ENCODE results near the gene NOL12.
"Not testable (repeated sequence)": the region's sequence is repeated elsewhere in the genome, so short reads cannot be mapped to it uniquely, and the experiment has no call there.

NOL12 gene

GRCh38 chr22:37681001-37681424 lies 5.1 kb upstream of the NOL12 start:
- peaks cover 27 to 45% of the 10 kb centered on the region in 2 donors for H3K4me1 ChIP-seq (ENCODE audit: control insufficient read depth in 2 of 2, insufficient read depth in 2 of 2, low read length in 2 of 2)
- peak overlapping the region in 1 of 2 donors; percentile 10 for H3K27ac ChIP-seq (ENCODE audit: low read depth in 2 of 2, low read length in 2 of 2)
- H3K36me3 ChIP-seq (ENCODE audit: control insufficient read depth in 2 of 2, insufficient read depth in 2 of 2, low read length in 2 of 2), result peaks cover 0 to 3% of the 10 kb centered on the region in 2 donors
- H3K4me3 ChIP-seq (ENCODE audit: low read length in 2 of 2), result no peak overlapping the region
- H3K9ac ChIP-seq (ENCODE audit: low read depth in 1 of 2, low read length in 2 of 2), result no peak overlapping the region
- H3K9me3 ChIP-seq (ENCODE audit: control insufficient read depth in 2 of 2, low read length in 2 of 2), result no peaks in the 10 kb centered on the region
- H3K27me3 ChIP-seq (ENCODE audit: control insufficient read depth in 2 of 2, insufficient read depth in 2 of 2, low read length in 2 of 2), result no peaks in the 10 kb centered on the region

- Histone ChIP-seq H3K27me3 (ENCODE audit: control insufficient read depth in 2 of 2, insufficient read depth in 2 of 2, low read length in 2 of 2) (no peaks in the 10 kb centered on the region), H3K4me1 (ENCODE audit: control insufficient read depth in 2 of 2, insufficient read depth in 2 of 2, low read length in 2 of 2) (peaks cover 25 to 42% of the 10 kb centered on the region in 2 donors), H3K9ac (ENCODE audit: low read depth in 1 of 2, low read length in 2 of 2) (no peak overlapping the region), H3K36me3 (ENCODE audit: control insufficient read depth in 2 of 2, insufficient read depth in 2 of 2, low read length in 2 of 2) (peaks cover 0 to 3% of the 10 kb centered on the region in 2 donors), H3K27ac (ENCODE audit: low read depth in 2 of 2, low read length in 2 of 2) (peak overlapping the region in 1 of 2 donors; percentile 10), H3K9me3 (ENCODE audit: control insufficient read depth in 2 of 2, low read length in 2 of 2) (no peaks in the 10 kb centered on the region), H3K4me3 (ENCODE audit: low read length in 2 of 2) (no peak overlapping the region)
Measured at GRCh38 chr22:37681556-37682049, 4.5 kb upstream of the NOL12 start.

GRCh38 chr22:37684803-37685615 lies 1.1 kb upstream of the NOL12 start:
- no peaks in the 10 kb centered on the region for H3K27me3 ChIP-seq (ENCODE audit: control insufficient read depth in 2 of 2, insufficient read depth in 2 of 2, low read length in 2 of 2)
- peak overlapping the region; percentile 47 to 97 for H3K9ac ChIP-seq (ENCODE audit: low read depth in 1 of 2, low read length in 2 of 2)
- H3K36me3 ChIP-seq (ENCODE audit: control insufficient read depth in 2 of 2, insufficient read depth in 2 of 2, low read length in 2 of 2), result peaks cover 7 to 14% of the 10 kb centered on the region in 2 donors
- H3K4me1 ChIP-seq (ENCODE audit: control insufficient read depth in 2 of 2, insufficient read depth in 2 of 2, low read length in 2 of 2), result peaks cover 44 to 56% of the 10 kb centered on the region in 2 donors
- peak overlapping the region; percentile 17 to 44 for H3K4me3 ChIP-seq (ENCODE audit: low read length in 2 of 2)
- peak overlapping the region; percentile 90 to 92 for H3K27ac ChIP-seq (ENCODE audit: low read depth in 2 of 2, low read length in 2 of 2)
- H3K9me3 ChIP-seq (ENCODE audit: control insufficient read depth in 2 of 2, low read length in 2 of 2), result no peaks in the 10 kb centered on the region

GRCh38 chr22:37690407-37690806 lies 4.3 kb downstream of the NOL12 start:
- no peaks in the 10 kb centered on the region for H3K27me3 ChIP-seq (ENCODE audit: control insufficient read depth in 2 of 2, insufficient read depth in 2 of 2, low read length in 2 of 2)
- peaks cover 29 to 50% of the 10 kb centered on the region in 2 donors for H3K36me3 ChIP-seq (ENCODE audit: control insufficient read depth in 2 of 2, insufficient read depth in 2 of 2, low read length in 2 of 2)
- peaks cover 32 to 35% of the 10 kb centered on the region in 2 donors for H3K4me1 ChIP-seq (ENCODE audit: control insufficient read depth in 2 of 2, insufficient read depth in 2 of 2, low read length in 2 of 2)
- no peaks in the 10 kb centered on the region for H3K9me3 ChIP-seq (ENCODE audit: control insufficient read depth in 2 of 2, low read length in 2 of 2)
- no peak overlapping the region for H3K4me3 ChIP-seq (ENCODE audit: low read length in 2 of 2)
- no peak overlapping the region for H3K9ac ChIP-seq (ENCODE audit: low read depth in 1 of 2, low read length in 2 of 2)
- no peak overlapping the region for H3K27ac ChIP-seq (ENCODE audit: low read depth in 2 of 2, low read length in 2 of 2)

- Histone ChIP-seq H3K4me1 (ENCODE audit: control insufficient read depth in 2 of 2, insufficient read depth in 2 of 2, low read length in 2 of 2) (peaks cover 26 to 32% of the 10 kb centered on the region in 2 donors), H3K9me3 (ENCODE audit: control insufficient read depth in 2 of 2, low read length in 2 of 2) (no peaks in the 10 kb centered on the region), H3K27ac (ENCODE audit: low read depth in 2 of 2, low read length in 2 of 2) (no peak overlapping the region), H3K9ac (ENCODE audit: low read depth in 1 of 2, low read length in 2 of 2) (no peak overlapping the region), H3K4me3 (ENCODE audit: low read length in 2 of 2) (no peak overlapping the region), H3K27me3 (ENCODE audit: control insufficient read depth in 2 of 2, insufficient read depth in 2 of 2, low read length in 2 of 2) (no peaks in the 10 kb centered on the region), H3K36me3 (ENCODE audit: control insufficient read depth in 2 of 2, insufficient read depth in 2 of 2, low read length in 2 of 2) (peaks cover 29 to 53% of the 10 kb centered on the region in 2 donors)
Measured at GRCh38 chr22:37690901-37691504, 4.9 kb downstream of the NOL12 start.

GRCh38 chr22:37692627-37693285 lies 6.6 kb downstream of the NOL12 start:
- peaks cover 29 to 53% of the 10 kb centered on the region in 2 donors for H3K36me3 ChIP-seq (ENCODE audit: control insufficient read depth in 2 of 2, insufficient read depth in 2 of 2, low read length in 2 of 2)

GRCh38 chr22:37694131-37694530 lies 8.0 kb downstream of the NOL12 start:
- not testable (repeated sequence) for H3K9ac ChIP-seq (ENCODE audit: low read depth in 1 of 2, low read length in 2 of 2); H3K27me3 ChIP-seq (ENCODE audit: control insufficient read depth in 2 of 2, insufficient read depth in 2 of 2, low read length in 2 of 2); H3K9me3 ChIP-seq (ENCODE audit: control insufficient read depth in 2 of 2, low read length in 2 of 2); H3K27ac ChIP-seq (ENCODE audit: low read depth in 2 of 2, low read length in 2 of 2); H3K4me3 ChIP-seq (ENCODE audit: low read length in 2 of 2)
- Histone ChIP-seq H3K4me1 (ENCODE audit: control insufficient read depth in 2 of 2, insufficient read depth in 2 of 2, low read length in 2 of 2) (peaks cover 11 to 16% of the 10 kb centered on the region in 2 donors), H3K36me3 (ENCODE audit: control insufficient read depth in 2 of 2, insufficient read depth in 2 of 2, low read length in 2 of 2) (peaks cover 23 to 41% of the 10 kb centered on the region in 2 donors)

More at GRCh38 chr22:37692627-37693285, 6.6 kb downstream of the NOL12 start:
- H3K4me1 ChIP-seq (ENCODE audit: control insufficient read depth in 2 of 2, insufficient read depth in 2 of 2, low read length in 2 of 2), result peaks cover 23 to 27% of the 10 kb centered on the region in 2 donors
- H3K4me3 ChIP-seq (ENCODE audit: low read length in 2 of 2), result no peak overlapping the region
- no peaks in the 10 kb centered on the region for H3K9me3 ChIP-seq (ENCODE audit: control insufficient read depth in 2 of 2, low read length in 2 of 2)
- no peak overlapping the region for H3K9ac ChIP-seq (ENCODE audit: low read depth in 1 of 2, low read length in 2 of 2)
- H3K27ac ChIP-seq (ENCODE audit: low read depth in 2 of 2, low read length in 2 of 2), result no peak overlapping the region
- H3K27me3 ChIP-seq (ENCODE audit: control insufficient read depth in 2 of 2, insufficient read depth in 2 of 2, low read length in 2 of 2), result no peaks in the 10 kb centered on the region

GRCh38 chr22:37696260-37696656 lies 10.1 kb downstream of the NOL12 start:
- H3K4me1 ChIP-seq (ENCODE audit: control insufficient read depth in 2 of 2, insufficient read depth in 2 of 2, low read length in 2 of 2), result peaks cover 9 to 14% of the 10 kb centered on the region in 2 donors
- not testable (repeated sequence) for H3K9me3 ChIP-seq (ENCODE audit: control insufficient read depth in 2 of 2, low read length in 2 of 2); H3K27me3 ChIP-seq (ENCODE audit: control insufficient read depth in 2 of 2, insufficient read depth in 2 of 2, low read length in 2 of 2); H3K27ac ChIP-seq (ENCODE audit: low read depth in 2 of 2, low read length in 2 of 2); H3K9ac ChIP-seq (ENCODE audit: low read depth in 1 of 2, low read length in 2 of 2)
- peak overlapping the region; percentile 29 to 57 for H3K4me3 ChIP-seq (ENCODE audit: low read length in 2 of 2)
- peaks cover 18 to 28% of the 10 kb centered on the region in 2 donors for H3K36me3 ChIP-seq (ENCODE audit: control insufficient read depth in 2 of 2, insufficient read depth in 2 of 2, low read length in 2 of 2)

GRCh38 chr22:37696657-37697537 lies 10.8 kb downstream of the NOL12 start, which contains the start of gene TRIOBP:
Gene TRIOBP, plus strand, starts transcription at chr22:37697048. Its CDS starts 4,318 bp downstream, at chr22:37701366.
- no peak within 1 kb of the TSS for H3K27ac ChIP-seq (ENCODE audit: low read depth in 2 of 2, low read length in 2 of 2)
- H3K9ac ChIP-seq (ENCODE audit: low read depth in 1 of 2, low read length in 2 of 2), result no peak within 1 kb of the TSS
- H3K4me3 ChIP-seq (ENCODE audit: low read length in 2 of 2), result peak within 1 kb of the TSS; percentile 29 to 57
- H3K9me3 ChIP-seq (ENCODE audit: control insufficient read depth in 2 of 2, low read length in 2 of 2), result no peaks in the 10 kb centered on the region
- H3K27me3 ChIP-seq (ENCODE audit: control insufficient read depth in 2 of 2, insufficient read depth in 2 of 2, low read length in 2 of 2), result no peaks in the 10 kb centered on the region
- H3K4me1 ChIP-seq (ENCODE audit: control insufficient read depth in 2 of 2, insufficient read depth in 2 of 2, low read length in 2 of 2), result peaks cover 9 to 14% of the 10 kb centered on the region in 2 donors
- H3K36me3 ChIP-seq (ENCODE audit: control insufficient read depth in 2 of 2, insufficient read depth in 2 of 2, low read length in 2 of 2), result peaks cover 12 to 22% of the 10 kb centered on the region in 2 donors

All from mucosa of rectum (tissue), 2 donors.